Measurements from ENCODE around the gene BABAM1. TPM values are rescaled to one million over a fixed set of nuclear protein-coding genes. Genes with fewer than 3 reads are reported as not detected.
"Not testable (repeated sequence)": the region's sequence is repeated elsewhere in the genome, so short reads cannot be mapped to it uniquely, and the experiment has no call there.

BABAM1 gene
- total RNA-seq, 1 donor from 2014 or later: 59.0 TPM

DNA sequence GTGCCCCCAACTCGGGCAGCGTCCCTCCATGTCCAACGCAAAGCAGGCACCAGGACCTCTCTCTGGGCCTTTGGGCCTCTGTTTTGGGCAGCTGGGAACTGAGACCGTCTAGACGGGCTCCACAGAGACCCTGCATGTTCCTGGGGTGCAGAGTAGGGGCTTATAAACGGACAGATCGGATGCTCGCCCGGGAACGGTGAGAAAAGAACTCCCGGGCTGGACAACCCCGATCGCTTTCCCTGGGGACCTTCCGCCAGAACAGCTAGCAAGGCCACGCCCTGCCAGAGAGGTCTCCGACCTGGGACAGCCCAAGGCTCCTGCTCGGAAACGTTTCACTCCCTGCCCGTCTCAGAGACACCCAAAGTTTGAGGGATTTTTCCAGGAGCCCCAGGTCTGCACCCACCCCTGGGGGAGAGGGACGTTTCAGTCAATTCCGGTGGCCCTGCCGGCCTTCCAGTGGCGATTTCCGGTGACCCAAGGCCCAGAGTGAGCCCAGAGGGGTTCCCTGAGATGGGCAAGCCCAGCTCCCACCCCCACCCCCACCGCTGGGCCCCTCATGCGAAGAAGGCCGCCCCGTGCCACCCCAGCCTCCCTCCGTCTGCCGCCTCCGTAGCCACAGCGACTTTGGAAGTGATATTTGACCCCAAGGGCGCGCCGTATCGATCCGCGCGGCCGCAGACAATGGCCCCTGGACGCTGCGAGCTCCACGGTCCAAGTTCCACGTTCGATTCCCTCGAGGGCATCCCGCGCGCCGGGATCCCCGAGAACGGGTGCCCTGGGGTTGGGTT lies 23.2 kb upstream of the BABAM1 start:
- no peak for DNase-seq

DNA sequence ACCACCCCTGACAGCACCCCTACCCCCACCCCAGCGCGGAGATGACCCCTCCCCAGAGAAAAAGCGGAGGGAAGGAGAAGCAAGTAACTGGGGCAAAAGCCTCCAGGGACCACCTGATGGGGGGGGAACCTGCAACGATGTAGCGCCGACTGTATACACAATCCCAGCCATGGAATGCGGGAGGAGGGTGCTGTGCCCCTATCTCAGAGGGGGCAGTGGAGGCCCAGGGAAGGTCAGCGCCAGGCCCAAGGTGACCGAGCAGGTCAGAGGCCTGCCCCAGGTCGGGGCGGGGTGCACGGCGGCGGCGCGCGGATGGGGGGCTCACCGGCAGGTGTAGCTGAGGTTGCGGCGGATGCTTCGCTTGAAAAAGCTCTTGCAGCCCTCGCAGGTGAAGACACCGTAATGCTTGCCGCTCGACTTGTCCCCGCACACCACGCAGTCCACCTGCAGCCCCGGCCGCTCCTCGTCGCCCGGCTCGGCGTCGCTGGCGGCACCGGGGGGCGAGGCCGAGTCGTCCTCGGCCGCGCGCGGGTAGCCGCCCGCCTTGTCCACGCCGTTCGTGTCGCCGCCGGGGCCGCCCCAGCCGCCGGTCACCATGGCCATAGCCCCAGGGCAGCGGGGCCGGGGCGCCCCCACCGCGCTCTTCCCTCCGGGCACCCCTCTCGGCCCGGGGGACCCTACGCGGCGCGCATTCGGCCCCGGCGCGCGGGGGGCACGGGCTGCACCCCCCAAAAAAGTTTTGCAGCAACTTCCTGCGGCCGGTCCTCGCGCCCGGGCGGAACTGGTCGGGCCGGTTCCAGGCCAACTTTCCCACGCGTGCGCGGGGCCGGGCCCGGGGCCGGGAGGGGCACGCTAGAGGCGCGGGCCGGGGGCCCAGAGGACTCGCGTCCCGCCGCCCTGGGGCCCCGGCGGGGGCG lies 22.4 kb upstream of the BABAM1 start:
- DNase-seq: no peak

DNA sequence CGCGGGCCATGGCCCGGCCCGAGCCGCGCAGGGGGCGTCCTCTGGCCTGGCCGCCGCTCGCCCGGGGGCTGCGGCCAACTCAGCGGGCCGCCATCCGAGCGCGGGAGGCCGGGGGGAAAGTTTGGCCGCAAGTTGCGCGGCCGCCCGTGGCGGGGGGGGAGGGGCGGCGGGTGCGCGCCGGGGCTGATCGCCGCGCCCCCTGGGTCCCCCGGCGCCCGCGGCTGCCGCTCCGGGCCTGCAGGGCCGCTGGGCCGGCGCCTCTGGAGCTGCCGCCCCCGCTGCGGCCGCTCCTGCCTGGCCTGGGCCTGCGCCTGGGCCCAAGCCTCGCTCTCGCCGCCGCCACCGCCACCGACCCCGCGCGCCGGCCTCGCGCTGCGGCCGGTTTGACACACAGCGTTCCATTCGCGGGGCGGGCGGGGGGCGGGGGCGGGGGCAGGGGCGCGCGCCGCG lies 21.7 kb upstream of the BABAM1 start, which contains the start of gene NR2F6:
NR2F6 (minus strand) TSS at position 385 of the 450 bp plus-strand sequence. CDS start 699 bp downstream, outside the sequence.
- DNase-seq: no peak

DNA sequence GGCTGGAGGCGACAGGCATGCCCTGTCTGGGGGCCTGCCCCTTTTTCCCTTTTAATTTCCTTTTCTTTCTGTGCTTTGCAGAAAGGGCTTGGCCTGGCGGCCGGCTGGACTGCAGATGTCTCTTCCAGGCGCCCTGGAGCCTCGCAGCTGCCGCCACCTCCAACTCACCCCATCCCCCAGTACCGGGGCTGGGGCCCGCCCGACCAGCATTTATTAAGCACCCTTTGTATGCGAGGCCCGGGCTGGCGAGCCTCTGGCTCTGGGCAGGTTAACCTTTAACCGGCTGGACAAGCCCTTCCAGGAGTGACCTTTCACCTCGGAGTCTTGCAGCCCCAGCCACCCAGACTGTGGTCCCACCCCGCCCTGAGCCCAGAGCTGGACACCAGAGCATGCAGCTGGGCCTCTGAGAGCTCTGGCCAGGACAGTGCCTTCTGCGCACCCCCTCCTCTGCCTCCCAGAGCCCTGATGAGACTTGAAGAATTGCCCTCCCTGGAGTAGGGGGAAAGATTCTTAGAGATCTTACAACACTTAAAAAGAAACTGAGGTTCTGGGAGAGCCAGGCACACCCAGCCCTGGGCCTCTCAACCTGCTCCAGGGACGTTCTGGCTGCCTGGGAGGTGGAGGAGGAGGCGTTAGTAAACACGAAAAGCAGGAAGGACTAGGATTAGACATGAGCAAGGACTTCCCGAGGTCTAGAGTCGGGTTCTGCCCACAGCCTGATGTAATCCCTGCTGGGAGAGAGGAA lies 20.4 kb upstream of the BABAM1 start:
- DNase-seq: no peak

DNA sequence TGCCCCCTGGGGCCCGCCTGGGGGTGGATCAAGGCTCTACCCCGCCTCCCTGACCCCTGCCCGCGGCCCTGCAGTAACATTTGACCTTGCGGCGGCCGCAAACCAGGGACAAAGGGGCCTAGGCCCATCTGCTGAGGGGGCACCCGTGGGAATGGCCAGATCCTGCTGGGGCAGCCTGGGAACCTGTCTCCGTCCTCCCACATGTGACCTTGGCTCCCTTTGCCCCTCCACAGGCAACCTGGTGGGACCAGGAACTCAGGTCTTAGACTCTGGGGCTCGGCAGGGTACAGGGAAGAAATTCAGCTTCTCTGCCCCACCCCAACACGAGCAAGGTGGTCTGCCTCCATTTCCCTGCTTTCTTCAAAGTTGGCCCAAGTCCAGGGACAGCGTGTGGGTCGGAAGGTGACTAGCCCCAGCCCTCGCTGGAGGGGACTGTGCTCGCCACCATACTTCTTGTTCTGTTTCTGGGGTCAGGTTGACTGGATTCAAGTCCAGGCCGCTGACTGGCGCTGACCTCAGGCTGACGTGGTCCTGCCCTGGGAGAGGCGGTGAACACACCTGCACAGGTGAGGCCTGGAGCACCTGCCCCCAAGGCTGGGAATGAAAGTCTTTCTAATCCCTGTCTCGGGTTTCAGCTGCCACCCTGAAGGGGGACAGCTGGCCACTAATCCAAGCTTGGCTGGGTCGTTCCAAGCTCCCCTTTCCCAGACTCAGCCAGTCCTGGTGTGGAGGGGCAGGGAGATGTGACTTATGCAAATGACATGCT lies 19.0 kb upstream of the BABAM1 start:
- DNase-seq: no peak

DNA sequence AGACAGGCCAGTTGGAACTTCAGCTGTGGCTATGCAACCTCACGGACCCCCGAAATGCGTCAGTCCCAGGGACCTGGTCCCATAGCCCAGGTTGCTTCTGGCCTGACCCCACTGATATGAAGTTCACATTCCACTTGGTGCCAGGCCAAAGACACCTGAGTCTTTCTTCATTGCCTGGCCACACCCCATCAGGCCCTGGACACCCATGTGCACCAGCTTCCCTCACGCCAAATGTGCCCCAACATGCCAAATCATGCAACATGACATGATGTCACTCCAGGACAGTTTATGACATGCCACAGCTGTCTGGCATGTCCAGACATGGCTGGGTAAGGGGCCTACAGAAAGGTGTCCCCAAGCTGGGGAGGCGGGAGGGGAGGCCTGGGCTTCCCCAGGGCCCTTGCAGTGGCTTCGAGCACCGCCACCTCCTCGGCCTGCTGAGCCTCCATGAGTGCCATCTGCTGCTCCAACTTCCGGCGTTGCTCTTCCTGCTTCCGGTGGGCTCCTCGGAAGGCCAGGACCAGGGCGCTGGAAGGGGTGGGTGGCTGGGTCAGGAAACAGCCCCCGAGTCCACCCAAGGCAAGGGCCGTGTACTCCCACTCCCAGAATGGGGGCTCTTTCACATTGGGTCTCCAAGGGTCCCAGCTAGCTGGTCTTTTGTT lies 17.2 kb upstream of the BABAM1 start:
- DNase-seq: no peak

DNA sequence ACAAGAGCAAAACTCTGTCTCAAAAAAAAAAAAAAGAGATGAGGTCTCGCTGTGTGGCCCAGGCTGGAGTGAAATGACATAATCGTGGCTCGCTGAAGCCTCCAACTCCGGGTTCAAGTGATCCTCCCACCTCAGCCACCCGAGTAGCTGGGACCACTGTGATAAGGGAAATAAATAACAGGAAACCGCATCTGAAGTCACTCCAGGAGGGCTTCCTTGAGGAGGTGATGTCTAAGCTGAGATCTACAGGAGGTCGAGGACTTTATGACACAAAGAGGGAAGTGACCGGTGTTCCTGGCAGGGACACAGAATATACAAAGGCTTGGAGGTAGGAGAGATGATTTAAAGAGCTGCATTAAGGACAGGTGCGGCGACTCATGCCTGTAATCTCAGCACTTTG lies 12.6 kb upstream of the BABAM1 start:
- no peak for DNase-seq

DNA sequence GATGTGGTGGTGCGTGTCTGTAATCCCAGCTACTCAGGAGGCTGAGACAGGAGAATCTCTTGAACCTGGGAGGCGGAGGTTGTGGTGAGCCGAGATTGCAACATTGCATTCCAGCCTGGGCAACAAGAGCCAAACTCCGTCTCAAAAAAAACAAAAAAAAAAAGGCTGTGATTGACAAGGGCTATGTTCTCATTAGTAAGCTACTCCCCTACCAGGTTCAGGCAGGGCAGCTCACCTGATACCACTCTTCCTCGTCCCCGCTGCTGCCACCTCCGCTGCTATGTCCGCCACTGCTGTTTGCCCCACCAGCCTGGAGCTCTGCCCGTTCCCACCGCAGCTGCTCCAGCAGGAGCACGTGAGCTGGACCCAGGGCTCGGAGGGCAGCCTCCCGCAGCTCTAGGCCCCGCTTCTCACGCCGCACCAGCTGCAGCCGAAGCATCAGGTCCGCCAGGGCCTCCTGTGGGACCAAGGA lies 12.1 kb upstream of the BABAM1 start:
- no peak for DNase-seq

DNA sequence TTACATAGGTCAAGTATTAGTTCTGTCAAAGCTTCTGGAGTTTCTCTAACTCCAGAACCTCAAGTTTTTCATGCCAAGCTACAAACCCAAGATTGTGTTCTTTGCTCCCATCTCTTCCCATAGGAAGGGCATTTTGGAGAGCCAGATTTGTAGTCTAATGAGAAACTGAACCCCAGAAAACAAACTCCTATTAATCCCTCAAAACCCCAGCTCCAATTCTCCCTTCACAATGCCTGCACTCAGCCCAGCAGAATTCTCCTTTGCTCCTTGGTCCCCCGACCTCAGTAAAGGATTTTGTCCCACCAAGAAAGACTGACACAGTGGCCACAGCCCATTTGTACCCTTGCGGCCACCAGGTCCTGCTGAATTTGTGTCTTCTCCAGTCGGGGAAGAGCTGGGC lies 11.1 kb upstream of the BABAM1 start:
- DNase-seq: no peak

DNA sequence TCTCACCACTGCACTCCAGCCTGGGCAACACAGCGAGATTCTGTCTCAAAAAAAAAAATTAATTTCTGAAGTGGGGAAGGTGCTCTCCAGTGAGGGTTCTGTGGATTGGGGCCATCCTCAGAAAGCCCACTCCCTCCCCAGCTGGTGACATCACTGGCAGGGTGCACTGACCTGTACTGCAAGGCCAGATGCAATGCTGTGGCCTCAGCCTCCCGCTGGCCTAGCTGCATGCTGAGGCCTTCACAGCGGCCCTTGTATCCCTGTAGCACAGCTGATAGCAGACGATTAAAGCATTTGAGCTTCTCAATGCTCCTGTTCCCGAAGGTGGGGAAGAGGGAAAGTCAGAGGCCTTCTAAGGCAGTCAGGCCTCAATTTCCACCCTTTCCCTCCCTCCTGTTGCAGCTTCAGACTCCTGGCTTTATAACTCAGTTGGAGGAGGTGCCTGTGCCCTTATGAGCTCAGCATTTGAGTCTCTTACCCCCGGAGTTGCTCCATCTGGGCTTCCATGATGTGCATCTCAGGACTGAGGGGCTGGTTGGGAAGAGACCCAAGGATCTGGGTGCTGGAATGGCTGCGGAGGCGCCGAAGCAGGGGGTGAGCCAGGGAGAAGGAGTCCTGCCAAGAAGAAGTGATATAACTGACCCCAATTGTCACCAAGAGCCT lies 8.0 kb upstream of the BABAM1 start:
- DNase-seq: no peak

DNA sequence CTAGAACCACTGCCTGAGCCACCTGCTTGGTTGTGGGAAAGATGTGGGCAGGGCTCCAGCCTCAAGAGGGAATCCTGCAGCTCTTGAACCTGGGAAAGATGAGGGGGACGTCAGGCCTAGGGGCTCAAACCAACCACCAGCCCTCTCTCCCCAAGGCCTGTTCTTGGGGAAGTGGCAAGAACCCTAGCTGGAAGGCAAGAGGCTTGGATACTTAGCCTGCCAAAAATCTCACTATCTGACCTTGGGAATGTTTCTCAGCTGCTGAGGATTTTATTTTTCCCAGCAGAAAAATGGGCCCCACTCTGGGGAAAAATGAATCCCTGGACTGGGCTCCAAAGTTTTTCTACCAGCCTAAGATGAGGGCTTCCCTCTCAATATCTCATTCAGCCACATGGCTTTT lies 7.3 kb upstream of the BABAM1 start:
- no peak for DNase-seq

DNA sequence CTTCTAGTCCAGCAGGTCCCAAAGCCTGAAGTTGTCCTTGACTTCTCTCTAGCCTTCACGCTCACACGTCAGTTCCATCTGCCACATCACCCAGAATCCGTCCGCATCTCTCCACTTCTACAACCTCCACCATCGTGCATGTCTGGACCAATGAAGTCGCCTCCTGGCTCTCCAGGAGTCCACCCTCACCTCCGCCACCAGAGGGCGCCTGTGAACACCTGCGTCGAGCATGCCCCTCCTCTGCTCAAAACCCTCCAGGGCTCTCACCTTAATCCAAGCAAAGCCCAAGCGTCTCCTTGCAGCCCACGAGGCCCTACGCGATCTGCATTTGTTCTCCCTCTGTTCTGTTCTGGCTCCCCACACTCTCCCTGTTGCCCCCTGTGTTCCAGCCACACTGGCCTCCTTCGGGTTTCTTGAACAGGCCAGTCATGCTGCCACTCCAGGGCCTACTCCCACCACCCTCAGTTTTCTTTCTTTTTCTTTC lies 6.4 kb upstream of the BABAM1 start:
- no peak for DNase-seq

DNA sequence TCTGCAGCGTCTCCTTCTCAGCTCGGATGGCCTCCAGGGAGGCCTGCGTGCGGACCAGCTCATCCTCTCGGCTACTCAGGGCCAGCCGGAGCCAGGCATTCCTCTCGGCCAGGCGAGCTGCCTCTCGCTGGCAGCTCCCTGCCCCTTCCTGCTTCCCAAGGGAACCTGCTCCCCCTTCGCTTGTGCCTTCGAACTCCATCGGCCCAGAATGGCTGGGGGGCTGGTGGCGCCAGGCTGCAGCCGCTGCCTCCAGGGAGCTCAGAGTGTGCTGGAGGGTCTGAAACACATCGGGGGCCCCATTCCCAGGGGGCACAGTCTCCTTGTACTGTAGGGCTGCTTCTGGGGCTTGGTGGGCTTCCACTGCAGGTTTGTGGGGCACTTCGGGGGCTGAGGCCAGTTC lies 4.7 kb upstream of the BABAM1 start:
- no peak for DNase-seq

DNA sequence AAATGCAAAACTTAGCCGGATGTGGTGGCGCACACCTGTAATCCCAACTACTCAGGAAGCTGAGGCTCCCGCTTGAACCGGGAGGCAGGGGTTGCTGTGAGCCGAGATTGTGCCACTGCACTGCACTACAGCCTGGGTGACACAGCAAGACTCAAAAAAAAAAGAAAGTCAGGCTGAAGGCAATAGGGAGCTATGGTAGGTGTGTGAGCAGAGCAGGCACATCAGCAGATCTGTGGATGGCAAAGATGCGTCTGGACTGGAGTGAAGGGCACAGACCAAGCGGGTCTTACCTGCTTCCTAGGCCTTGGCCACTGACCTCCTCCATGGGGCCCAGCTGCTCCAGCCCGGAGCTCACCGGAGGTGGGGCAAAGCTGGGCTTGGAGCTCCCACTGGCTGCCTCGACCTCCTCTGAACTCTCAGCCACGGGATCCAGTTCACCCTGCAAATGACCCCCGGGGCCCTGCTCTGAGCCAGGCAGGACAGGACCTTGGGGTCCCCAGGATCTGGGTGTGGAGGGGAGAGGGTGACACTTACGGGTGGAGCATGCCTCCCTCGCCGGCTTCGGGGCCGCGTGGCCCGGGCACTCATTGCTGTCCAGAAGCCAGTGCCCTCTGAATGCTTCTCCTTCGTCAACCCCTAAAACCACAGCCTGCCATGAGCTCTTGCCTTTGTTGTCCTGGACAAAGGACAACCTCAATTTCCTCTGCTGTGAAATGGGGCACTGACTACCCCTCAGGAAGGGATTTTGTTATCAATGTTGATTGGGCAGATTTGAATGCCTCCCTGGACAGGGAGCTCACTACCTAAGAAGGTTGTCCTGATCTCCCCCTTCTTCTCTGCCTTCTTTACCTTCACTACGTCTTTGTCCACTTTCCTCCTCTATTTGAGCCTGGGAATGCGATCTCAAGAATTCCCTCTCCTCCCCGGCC lies 3.3 kb upstream of the BABAM1 start:
- no peak for DNase-seq

DNA sequence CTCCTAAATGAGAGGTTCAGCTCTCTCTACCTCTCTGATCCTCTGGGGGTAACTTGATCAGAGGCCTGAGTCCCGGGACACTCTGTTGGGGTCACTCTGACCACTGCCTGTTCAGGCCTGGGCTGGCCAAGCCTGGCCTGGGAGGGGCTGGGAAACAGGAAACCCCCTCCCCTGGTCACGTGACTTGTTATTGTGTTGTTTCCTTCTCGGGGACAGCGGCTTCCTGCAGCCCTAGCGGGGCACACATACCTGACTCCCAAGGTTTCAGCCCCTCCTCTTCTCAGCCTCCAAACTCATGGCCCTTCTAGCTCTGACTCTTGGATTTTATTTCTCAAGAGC lies 2.6 kb upstream of the BABAM1 start, which contains the start of gene USHBP1:
USHBP1 (minus strand) TSS at position 105 of the 339 bp plus-strand sequence. CDS start 446 bp downstream, outside the sequence.
- DNase-seq: no peak

DNA sequence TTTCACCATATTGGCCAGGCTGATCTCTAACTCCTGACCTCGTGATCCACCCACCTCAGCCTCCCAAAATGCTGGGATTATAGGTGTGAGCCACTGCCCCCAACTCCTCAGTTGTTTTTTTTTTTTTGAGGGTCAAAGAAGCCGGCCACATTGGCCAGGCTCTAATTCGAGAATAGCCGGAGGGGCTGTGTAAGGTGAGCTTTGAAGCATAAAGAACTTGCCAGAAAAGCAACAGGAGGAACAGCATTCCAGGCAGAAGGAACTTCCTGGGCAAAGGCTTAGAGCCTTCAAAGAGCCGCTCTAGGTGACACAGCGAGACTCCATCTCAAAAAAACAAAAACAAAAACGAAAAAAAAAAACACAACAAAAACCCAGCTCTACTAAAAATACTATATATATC lies 1.2 kb upstream of the BABAM1 start:
- no peak for DNase-seq

DNA sequence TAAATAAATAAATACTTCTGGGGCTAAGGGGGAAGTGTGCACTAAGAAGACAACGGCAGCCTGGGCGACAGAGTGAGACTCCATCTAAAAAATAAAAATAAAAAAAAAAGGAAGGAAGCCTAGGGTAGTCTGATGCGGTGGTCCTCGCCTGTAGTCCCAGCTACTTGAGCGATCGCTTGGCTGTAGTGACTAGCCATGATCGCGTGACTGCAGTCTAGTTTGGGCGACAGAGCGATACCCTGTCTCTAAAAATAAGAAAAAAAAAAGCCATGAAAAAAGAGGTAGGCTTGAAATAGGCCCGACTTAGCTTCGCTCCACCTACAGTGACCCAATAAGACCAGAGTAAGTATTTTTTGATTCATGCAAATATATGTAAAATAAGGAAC lies 661 bp upstream of the BABAM1 start:
- DNase-seq: no peak

DNA sequence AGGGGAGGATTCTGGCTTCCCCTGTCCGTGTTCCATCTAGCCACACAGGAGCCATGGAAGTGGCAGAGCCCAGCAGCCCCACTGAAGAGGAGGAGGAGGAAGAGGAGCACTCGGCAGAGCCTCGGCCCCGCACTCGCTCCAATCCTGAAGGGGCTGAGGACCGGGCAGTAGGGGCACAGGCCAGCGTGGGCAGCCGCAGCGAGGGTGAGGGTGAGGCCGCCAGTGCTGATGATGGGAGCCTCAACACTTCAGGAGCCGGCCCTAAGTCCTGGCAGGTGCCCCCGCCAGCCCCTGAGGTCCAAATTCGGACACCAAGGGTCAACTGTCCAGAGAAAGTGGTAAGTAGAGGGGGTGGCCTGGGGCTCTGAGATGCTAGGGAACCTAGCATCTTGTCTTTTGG lies 1.5 kb downstream of the BABAM1 start:
- no peak for DNase-seq

DNA sequence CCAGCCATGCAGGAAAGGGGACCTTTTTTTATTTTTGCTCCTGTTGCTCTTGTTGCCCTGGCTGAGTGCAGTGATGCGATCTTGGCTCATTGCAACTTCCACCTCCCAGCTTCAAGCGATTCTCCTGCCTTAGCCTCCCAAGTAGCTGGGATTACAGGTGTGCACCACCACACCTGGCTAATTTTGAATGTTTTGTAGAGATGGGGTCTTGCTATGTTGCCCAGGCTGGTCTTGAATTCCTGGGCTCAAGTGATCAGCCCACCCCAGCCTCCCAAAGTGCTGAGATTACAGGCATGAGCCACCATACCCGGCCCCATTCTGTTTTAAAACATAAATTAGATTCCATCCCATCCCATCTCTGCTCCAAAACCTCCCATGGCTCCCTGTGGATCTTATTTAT lies 7.6 kb downstream of the BABAM1 start:
- DNase-seq: not testable (repeated sequence)

Data from occipital lobe (tissue), 2 donors.